Activated T-helper 1 cell treated with Interleukin-2 at 50 U/mL for 16 hours (primary cell): Measurements from ENCODE around the gene C13orf42.

Source experiments
- DNase-seq: peaks from one replicate; pipeline ENCODE4 v3.0.0-alpha.2; 2020; ENCODE audit warnings: low read depth

The C13orf42 gene

GRCh38 chr13:51065372-51066090 lies 45.5 kb downstream of the C13orf42 start:
- no peak for DNase-seq

- no peak for DNase-seq
These were observed 46.3 kb downstream of the C13orf42 start for GRCh38 chr13:51064753-51065152.

- DNase-seq = no peak
These were observed 47.2 kb downstream of the C13orf42 start for GRCh38 chr13:51063909-51064308.

GRCh38 chr13:51058461-51059167 lies 52.5 kb downstream of the C13orf42 start:
- no peak for DNase-seq

- no peak for DNase-seq
These were observed 53.2 kb downstream of the C13orf42 start for GRCh38 chr13:51057906-51058305.

- DNase-seq = no peak
These were observed 54.1 kb downstream of the C13orf42 start for GRCh38 chr13:51057001-51057400.

GRCh38 chr13:51052581-51052980 lies 58.5 kb downstream of the C13orf42 start:
- DNase-seq = no peak

GRCh38 chr13:51050021-51050830 lies 60.8 kb downstream of the C13orf42 start:
- no peak for DNase-seq

- DNase-seq = no peak
These were observed 62.5 kb downstream of the C13orf42 start for GRCh38 chr13:51048616-51049015.

GRCh38 chr13:51048166-51048461 lies 63.0 kb downstream of the C13orf42 start:
- DNase-seq = no peak

- no peak for DNase-seq
These were observed 63.5 kb downstream of the C13orf42 start for GRCh38 chr13:51047434-51048165.

GRCh38 chr13:51045451-51045850 lies 65.6 kb downstream of the C13orf42 start:
- DNase-seq = no peak

GRCh38 chr13:51044023-51044665 lies 66.9 kb downstream of the C13orf42 start:
- DNase-seq = no peak

GRCh38 chr13:51043310-51043709 lies 67.8 kb downstream of the C13orf42 start:
- DNase-seq = no peak

GRCh38 chr13:51041710-51042109 lies 69.4 kb downstream of the C13orf42 start:
- DNase-seq = no peak

- DNase-seq = no peak
These were observed 69.9 kb downstream of the C13orf42 start for GRCh38 chr13:51041126-51041525.

- no peak for DNase-seq
These were observed 70.6 kb downstream of the C13orf42 start for GRCh38 chr13:51040431-51040830.

- no peak for DNase-seq
These were observed 74.7 kb downstream of the C13orf42 start for GRCh38 chr13:51036418-51036817.

GRCh38 chr13:51035978-51036377 lies 75.1 kb downstream of the C13orf42 start:
- no peak for DNase-seq

- DNase-seq = no peak
These were observed 75.6 kb downstream of the C13orf42 start for GRCh38 chr13:51035469-51035868.

GRCh38 chr13:51034906-51035305 lies 76.2 kb downstream of the C13orf42 start:
- DNase-seq = no peak
